Astrocyte (in vitro differentiated cells and primary cell): ENCODE results near the gene TMEM14B.

Experiments
- CTCF ChIP-seq: IDR thresholded peaks from 2 replicates; pipeline ENCODE4 v1.5.1; 2011; ENCODE audit warnings: low read depth, mild to moderate bottlenecking, inconsistent platforms, low read length, moderate library complexity; ENCODE audit not compliant: insufficient read depth
- EZH2 ChIP-seq: IDR thresholded peaks from 2 replicates; pipeline ENCODE4 v1.6.1; 2012; ENCODE audit warnings: mild to moderate bottlenecking, low read length, inconsistent platforms; ENCODE audit not compliant: insufficient read depth

- TF ChIP-seq CTCF (no peak), EZH2 (no peak)
These were observed 23.8 kb downstream of the TMEM14B start for GRCh38 chr6:10771371-10771894.
